ENCODE results near the gene CHL1.

GRCh38 chr3:335240-335639 is 138.7 kb downstream of the CHL1 start:
- no peak for TF ChIP-seq EZH2 (IDR thresholded peaks at IDR 0.05; ENCODE audit: borderline replicate concordance, low read depth, low read length, poor library complexity, severe bottlenecking)
- TF ChIP-seq CTCF (conservative IDR thresholded peaks at IDR 0.05; ENCODE audit: low read depth, low read length) = no peak
